G401.6 (cell line): ENCODE data around the gene STK32A.

ENCODE experiments used
- FAIRE-seq: peaks from 2 replicates; lab custom pipeline; 2012; peaks lifted over from hg19 to GRCh38; lab: Jason Lieb, UNC

Gene STK32A

GRCh38 chr5:147426640-147427327 lies 192.0 kb downstream of the STK32A start:
- no peak for FAIRE-seq

- FAIRE-seq, result no peak
Measured at GRCh38 chr5:147427521-147428401, 192.9 kb downstream of the STK32A start.

- FAIRE-seq, result no peak
Measured at GRCh38 chr5:147430628-147431027, 195.8 kb downstream of the STK32A start.

GRCh38 chr5:147431586-147431985 lies 196.8 kb downstream of the STK32A start:
- no peak for FAIRE-seq

- no peak for FAIRE-seq
Measured at GRCh38 chr5:147432323-147432722, 197.5 kb downstream of the STK32A start.

- FAIRE-seq, result no peak
Measured at GRCh38 chr5:147434049-147434448, 199.2 kb downstream of the STK32A start.

- FAIRE-seq, result no peak
Measured at GRCh38 chr5:147436596-147436995, 201.8 kb downstream of the STK32A start.

GRCh38 chr5:147437161-147437596 lies 202.4 kb downstream of the STK32A start:
- FAIRE-seq, result no peak
